M059J (cell line): ENCODE measurements around the gene ACCSL. TPM values are rescaled to one million over a fixed set of nuclear protein-coding genes. Genes with fewer than 3 reads are reported as not detected.

Source experiments
- DNase-seq: peaks from one replicate; pipeline ENCODE4 v3.0.0-alpha.2; 2012; ENCODE audit warnings: low read depth
- total RNA-seq: library from RNA; depleted of rRNA; stranded (reverse); fragments of >200 nt; shearing (Covaris generic); gene quantifications from 2 replicates; pipeline ENCODE4 v1.2.3, GENCODE V29; 2014

ACCSL gene
- total RNA-seq, 1 experiment from 2014 or later = not detected

DNA sequence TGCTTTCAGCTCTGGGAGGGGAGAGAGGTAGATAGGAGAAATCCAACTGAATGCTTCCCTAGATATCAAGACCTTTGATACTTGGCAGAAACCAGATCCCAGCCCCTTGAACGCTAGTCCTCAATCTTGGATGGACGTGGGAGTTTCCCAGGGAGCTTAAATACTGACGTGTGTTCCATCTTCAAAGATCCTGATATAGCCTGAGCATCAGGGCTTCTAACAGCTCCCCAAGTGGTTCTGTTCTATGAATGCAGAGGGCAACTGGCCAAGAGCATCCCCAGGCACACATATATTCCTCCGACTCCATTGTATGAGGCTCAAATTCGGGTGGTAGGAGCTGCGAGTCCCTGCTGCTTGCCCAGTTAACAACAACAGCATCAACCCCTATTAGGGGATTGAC, 9.6 kb downstream of the ACCSL start:
- no peak for DNase-seq

DNA sequence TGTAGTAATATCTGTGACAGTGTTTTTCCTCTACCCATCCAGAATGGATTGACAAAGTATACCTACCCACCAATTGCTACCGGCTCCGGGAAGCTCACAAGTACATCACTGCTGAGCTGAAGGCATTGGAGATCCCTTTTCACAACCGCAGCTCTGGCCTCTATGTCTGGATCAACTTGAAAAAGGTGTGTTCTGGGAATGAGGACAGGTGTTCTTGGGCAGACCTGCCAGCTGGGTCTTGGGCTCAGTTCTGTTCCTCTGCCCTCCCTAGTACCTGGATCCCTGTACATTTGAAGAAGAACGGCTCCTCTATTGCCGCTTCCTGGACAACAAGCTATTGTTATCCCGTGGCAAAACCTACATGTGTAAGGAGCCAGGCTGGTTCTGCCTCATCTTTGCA, 10.5 kb downstream of the ACCSL start:
- DNase-seq = no peak

DNA sequence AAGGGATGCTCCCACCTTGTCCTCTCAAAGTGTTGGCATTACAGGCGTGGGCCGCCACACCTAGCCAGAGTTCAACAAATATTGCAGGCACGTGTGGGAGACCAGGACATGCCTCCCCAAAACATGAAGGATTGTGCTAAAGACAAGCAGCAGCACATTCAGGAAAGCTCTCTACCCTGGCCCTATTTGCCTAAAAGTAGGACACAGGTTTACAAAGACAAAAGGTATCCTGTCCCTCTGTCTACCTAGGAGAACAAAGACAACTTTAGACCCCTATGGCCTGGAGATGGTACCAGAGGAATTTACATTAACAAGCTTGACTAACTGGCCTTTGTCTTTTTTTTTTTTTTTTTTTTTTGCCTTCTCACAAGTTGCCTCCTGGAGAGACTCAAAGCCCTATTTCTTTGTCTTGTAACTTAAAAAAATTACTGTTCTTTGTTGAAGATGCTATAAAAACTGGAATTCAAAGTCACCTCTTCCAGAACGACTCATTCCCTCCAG, 17.4 kb downstream of the ACCSL start:
- DNase-seq = peak; percentile 5

DNA sequence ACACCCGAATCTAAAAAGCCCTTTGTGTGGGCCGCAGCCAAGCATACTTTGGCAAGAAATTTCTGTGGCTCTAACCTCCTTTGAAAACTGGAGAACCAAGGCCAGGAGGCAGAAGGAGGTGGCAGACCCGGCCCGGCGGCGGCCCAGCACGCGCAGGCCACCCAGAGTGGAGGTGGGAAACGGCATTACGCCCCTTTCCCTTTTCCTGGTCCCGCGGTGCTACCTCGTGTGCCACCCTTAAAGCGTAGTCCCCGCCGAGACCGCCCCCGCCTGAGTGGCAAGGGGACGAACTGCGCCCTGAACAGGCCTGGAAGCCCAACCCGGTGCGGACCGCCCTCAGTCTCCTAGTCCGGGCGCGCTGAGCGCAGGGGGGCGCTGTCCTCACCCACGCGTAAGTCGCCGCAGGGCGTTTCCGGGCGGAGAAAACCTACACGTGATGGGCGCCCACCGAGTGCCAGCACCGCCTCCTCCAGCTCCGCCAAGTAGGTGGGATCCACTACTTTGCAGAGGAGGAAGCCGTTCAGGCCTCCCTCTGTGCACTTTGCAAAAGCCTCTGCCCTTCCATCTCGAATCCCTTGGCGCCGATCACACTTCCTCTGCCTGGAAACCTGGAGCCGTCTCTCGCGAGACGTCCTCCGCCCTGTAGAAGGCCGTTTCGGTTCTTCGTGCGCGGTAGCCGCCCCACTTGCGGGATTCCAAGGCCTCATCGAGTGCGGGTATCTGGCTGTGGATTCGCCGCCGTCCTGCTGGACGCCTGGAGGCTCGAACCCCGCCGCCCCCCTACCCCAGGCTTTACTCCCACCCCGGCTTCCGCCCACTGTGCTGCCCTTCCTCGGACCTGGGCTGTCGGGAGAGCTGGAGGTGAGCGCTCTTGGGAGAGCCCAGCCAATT, 18.3 kb downstream of the ACCSL start, which contains the start of gene ACCS:
Gene ACCS, plus strand, starts transcription at position 430 of the 891 bp plus-strand sequence. CDS start 1,358 bp downstream, outside the sequence.
- peak; percentile 89 for DNase-seq

DNA sequence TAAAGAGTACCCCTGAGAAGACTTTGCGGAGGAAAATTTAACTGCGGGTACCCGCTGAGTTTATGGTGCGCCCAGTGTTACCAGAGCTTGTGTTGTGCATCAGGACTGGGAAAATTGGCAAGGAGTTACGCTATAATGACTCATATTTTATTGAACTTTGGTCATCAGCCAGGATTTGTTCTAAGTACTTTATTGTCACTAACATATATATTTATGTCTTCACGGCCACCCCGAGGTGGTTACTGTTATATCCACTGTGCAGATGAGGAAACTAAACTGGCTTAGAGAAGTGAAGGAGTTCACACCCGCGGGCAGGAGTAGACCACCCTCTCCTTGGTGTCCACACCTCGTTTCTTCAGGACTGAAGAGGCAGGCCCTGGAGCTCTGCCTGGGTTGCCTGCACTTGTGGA, 19.0 kb downstream of the ACCSL start:
- DNase-seq = peak; percentile 76

DNA sequence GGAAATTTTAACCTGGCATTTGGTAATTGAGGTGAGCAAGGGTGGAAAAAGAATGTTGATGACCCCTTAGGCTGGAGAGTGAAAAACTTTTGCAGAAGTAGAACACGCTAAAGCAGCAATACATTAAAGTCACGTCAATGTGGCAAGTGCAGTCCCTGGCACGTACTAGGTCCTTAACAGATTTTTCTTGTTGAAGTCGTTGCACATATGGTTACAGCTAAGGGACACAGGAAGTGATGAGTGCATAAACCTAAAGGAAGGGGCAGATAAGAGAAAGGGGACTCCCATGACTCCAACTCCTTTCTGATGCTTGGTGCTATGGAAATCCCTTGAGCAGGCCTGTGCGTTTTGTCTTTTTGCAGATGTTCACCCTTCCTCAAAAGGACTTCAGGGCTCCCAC, 19.5 kb downstream of the ACCSL start:
- no peak for DNase-seq

DNA sequence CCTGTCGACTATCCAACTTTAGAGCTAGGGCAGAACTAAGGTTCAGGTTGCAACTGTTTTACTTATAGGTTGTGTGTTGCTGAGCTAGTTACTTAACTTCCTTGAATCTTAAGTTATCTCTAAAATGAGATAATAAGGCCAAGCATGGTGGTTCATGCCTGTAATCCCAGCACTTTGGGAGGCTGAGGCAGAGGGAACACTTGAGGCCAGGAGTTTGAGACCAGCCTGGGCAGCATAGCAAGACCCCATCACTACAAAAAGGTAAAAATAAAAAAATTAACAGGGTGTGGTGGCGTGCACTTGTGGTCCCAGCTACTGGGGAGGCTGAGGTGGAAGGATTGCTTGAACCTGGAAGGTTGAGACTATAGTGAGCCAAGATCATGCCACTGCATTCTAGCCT, 20.4 kb downstream of the ACCSL start:
- DNase-seq = no peak

DNA sequence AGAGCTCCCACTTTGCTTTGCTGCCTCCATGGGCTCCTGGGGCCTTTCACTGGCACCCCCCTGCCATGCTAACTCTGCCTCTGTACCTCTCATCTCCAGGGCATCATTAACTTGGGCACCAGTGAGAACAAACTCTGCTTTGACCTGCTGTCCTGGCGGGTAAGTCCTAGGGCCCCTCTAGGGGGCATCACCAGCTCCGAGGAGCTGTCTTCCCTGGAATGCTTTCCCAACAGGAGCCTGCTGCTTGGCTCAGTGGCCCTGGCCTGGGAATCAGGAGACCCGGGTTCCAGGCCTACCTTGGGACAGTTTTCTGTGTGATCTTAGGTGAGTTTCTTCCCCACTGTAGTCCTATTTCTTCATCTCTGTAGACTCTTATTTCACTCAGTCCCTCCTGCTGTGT, 23.4 kb downstream of the ACCSL start:
- DNase-seq = no peak

DNA sequence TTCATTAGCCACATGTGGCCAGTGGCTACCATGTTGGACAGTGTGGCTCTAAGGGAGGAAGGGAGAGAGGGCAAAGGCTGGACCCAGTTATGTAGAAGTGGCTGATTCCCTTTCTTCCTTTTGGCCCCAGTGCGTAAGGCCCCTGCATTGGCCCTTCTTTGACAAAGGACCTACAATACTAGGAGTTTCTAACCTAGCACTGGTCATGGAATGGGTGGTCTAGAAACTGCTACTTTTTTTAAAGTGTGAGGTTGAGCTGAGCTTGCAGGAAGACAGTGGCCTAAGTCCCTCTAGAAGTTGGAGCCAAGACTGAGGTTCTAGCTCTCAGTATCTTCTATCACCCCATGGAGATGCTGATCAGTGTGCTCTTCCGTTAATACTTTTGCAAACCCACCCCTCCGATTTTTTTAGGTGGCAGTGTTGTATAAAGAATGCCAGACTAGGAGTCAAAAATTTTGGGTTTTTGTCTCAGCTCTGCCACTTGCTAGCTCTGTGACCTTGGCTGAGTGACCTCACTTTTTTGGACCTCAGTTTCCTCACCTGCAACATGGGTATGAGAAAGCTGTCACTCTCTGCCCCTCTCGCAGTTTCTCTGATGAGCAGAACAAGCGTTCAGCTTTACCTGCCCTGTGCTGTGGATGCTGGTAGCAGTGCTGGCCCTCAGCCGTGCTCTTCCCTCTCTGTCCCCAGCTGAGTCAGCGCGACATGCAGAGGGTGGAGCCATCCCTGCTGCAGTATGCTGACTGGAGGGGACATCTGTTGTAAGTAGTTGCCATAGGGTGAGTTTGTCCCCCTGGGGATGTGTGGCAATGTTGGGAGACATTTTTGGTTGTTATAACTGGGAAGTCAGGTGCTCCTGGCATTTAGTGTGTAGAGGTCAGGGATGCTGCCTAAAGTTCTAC, 25.2 kb downstream of the ACCSL start:
- DNase-seq = no peak

DNA sequence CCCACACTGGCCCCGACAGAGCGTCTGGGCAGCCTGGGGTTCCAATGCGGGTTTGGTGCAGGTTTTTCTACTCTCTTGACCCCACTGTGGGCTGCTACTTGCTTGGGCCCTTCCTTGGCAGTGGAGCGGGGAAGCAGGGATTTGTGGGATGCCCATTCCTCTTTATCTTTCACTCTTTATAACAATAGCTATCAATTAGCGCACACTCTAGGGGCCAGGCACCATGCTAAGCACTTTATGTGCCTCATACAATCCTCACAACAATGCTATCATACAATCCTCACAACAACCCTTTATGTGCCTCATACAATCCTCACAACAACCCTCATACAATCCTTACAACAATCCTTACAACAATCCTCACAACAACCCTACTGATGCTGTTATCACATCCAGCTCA, 31.0 kb downstream of the ACCSL start:
- no peak for DNase-seq

DNA sequence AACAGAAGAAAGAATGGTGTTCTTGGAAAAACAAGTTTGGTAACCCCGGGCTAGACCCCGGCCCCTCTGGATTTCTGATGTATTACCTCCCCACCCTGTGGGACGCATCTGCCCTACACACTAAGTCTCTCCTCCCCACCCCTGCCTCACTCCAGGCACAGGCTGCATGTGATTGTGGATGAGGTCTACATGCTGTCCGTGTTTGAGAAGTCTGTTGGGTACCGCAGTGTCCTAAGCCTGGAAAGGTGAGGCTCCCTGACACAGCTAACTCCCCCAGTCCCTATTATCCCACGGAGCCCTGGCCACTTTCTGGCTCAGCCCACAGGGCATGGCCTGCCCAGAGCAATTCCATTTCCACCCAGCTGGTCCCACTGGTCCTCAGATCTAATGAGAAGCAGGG, 31.6 kb downstream of the ACCSL start:
- no peak for DNase-seq

DNA sequence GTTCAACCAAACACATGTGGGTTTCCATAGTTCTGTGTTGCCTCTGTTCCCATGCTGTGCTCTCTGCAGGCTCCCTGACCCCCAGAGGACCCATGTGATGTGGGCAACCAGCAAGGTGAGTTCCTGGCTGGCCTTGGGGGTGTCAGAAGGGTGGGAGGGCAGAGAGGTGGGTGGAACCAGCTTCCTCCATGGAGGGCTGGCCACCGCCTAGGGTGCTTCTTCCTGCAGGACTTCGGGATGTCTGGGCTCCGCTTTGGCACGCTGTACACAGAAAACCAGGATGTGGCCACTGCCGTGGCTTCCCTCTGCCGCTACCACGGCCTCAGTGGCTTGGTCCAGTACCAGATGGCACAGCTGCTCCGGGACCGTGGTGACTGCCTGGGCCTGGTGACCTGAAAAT, 33.2 kb downstream of the ACCSL start:
- no peak for DNase-seq

DNA sequence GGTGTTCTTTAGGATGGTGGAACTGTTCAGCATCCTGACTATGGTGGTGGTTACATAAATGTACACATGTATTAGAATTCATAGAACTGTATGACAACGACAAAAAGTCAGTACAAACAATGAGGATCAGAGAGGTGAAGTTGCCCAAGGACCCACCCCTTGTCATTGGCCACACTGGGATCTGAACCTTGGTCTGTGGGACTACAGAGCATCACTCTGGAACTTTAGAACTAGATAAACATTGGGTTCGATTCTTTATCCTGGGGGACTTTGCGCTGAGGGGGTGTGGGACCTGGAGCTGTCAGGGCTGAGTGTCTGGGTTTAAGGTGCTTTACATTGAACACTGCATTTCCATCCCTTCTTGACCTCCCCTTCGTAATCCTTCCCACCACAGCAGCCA, 34.9 kb downstream of the ACCSL start:
- DNase-seq = no peak

DNA sequence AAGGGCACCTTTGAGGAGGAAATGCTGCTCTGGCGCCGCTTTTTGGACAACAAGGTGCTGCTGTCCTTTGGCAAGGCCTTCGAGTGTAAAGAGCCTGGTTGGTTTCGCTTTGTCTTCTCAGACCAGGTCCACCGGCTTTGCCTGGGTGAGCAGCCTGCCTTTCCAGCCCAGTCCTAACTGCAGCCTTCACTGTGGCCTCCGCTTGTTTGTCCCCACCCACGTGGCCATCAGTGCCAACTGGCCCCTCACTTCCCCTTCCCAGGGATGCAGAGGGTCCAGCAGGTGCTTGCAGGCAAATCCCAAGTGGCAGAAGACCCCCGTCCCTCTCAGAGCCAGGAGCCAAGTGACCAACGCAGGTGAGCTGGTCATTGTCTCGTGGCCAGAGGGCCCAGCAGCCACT, 35.7 kb downstream of the ACCSL start:
- no peak for DNase-seq

DNA sequence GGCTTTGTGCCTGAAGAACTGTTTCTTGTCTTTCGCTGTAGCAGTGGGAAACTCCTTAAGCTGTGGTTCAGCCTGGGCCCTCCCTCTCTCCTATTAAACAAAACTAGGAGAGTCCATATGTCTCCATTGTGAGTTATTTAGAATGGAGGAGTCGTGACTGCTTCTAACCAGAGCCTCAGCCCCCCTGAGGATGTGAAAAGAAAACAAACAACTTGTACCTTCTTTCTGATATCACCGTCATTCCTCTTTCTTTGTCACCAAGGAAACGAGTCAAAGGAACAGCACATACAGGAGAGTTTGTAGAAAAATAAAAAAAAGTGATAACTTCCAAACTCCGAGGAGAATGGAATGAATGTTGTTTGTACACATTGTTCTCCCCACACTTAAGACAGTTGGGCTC, 36.1 kb downstream of the ACCSL start:
- no peak for DNase-seq

DNA sequence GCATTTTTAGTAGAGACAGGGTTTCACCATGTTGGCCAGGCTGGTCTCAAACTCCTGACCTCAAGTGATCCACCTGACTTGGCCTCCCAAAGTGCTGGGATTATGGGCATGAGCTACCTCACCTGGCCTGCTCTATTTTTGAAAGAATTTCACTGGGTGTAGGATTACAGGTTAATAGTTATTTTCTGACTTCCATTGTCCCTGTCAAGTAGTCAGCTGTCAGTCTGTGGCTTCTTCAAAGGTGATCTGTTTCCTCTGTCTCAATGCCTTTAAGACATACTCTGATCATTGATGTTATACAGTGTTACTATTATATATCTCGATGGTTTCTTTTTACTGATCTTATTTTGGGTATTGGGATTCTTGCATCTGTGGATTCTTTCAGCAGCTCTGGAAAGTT, 37.5 kb downstream of the ACCSL start:
- no peak for DNase-seq

DNA sequence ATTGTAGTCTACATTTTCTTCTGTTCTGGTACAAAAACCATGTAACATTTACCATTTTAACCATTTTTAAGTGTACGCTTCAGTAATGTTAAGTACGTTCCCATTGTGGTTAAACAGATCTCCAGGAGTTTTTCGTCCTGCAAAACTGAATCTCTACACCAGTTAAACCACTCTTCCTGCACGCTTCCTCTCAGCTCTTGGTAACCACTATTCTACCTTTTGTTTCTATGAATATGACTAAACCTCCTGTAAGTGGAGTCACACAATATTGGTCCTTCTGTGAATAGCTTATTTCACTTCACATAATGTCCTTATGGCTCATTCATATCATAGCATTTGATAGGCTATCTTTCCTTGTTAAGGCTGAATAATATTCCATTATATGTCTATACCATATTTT, 40.6 kb downstream of the ACCSL start:
- no peak for DNase-seq

DNA sequence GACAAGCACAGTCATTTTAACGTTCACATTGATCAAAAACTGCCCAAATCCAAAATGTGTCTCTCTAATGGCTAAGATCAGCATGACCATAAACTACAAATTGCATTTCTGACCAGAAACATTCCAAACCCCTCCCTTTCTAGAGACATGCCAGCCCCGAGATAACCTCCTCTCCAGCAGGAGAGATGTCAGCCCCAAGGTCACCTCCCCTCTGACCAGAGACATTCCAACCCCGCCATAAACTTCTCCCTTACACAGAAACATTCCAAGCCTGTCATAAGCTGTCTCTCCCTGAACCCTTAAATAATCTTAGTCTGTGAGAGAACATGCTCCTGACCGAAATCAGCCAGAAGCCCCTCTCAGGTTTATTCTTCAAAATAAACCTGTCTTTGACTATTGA, 41.1 kb downstream of the ACCSL start:
- no peak for DNase-seq

DNA sequence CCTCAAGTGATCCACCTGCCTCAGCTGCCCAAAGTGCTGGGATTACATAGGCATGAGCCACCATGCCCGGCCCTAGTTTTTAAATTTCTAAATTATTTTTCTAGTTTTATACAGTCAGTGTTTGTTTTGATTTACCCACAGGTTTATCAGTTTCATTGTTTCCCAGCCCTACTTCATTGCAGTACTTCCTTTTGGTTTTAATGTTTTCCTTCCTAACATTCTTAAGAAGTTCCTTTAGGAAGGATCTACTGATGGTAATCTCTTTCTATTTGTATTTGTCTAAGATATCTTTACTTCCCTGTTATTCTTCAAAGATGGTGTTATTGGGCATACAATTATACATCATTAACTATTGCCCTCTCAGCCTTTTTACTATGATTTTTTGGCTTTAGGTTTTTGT, 42.8 kb downstream of the ACCSL start:
- DNase-seq = no peak

DNA sequence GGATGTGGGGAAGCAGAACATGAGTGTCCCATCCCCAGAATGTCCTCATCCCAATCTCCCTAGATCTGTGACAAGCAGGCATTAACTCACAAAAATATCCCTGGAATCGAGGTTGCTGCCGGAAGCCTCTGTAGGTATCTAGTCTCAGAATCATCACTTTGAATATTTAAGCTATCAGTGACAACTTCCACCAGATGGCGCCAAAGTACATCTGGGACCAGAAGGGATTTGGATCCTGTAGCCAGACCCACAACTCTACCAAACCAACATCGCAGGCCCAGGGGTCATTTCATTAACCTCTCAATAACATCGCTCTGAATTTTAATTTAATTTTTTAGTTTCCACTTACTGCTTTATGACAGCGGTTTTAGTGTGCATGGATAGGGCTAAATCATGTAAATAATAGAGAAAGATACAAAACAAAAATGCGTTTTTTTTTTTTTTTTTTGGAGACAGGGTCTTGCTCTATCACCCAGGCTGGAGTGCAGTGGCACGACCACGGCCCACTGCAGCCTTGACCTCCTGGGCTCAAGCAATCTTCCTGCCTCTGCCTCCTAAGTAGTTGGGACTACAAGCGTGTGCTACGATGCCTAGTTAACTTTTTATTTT, 46.6 kb downstream of the ACCSL start:
- peak; percentile 84 for DNase-seq

DNA sequence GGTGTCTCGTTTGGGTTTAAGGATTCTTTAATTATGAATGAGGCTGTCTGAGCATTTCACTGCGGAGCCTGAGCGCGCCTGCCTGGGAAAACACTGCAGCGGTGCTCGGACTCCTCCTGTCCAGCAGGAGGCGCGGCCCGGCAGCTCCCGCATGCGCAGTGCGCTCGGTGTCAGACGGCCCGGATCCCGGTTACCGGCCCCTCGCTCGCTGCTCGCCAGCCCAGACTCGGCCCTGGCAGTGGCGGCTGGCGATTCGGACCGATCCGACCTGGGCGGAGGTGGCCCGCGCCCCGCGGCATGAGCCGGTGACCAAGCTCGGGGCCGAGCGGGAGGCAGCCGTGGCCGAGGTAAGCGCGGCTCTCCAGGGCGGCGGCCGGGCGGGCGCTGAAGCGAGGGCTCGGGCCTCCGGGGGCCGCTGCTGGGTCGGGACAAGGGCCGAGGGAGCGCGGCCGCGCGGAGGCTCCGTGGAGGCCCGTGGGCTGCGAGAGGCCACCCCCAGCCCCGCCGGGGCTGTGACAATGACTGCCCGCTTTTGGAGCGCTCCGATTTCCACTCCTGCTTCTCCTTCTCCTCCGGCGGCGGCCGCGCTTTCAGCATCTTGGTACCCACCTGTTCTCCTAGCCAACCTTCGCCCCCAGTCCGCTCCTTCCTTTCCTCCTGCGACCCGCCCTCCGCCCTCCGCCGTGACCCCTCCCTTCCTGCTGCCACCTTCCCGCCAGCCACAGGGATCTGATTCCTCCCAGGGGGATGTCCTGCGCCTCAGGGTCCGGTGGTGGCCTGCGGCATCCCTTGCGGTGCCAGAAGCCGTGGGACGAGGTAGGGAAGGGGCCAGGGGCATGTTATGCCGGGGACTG, 48.0 kb downstream of the ACCSL start, which contains the start of gene EXT2:
Gene EXT2, plus strand, starts transcription at position 173 of the 854 bp plus-strand sequence. CDS start 12,035 bp downstream, outside the sequence.
- peak; percentile 77 for DNase-seq
